AG04450 (cell line): Measurements from ENCODE around the gene TRPM3. TPM values are rescaled to one million over a fixed set of nuclear protein-coding genes. Genes with fewer than 3 reads are reported as not detected.

ENCODE experiments used
- CTCF ChIA-PET: fragments of 300-600, 350-600 bp; formaldehyde crosslinking; extraction: SDS; loops from one replicate; lab custom pipeline; 2022; ENCODE audit warnings: antibody characterized with exemption, inconsistent platforms; lab: Charles Lee
- POLR2A ChIA-PET: fragments of 350-600 bp; formaldehyde crosslinking; extraction: SDS; loops from one replicate; lab custom pipeline; 2021; ENCODE audit warnings: antibody characterized with exemption, inconsistent platforms; lab: Yijun Ruan, JAX
- DNase-seq: peaks from one replicate; pipeline ENCODE4 v3.0.0-alpha.2; 2011; ENCODE audit warnings: low read depth, low spot score
- H3K27ac ChIP-seq: one replicate; pipeline ENCODE4 v1.5.1; 2012; ENCODE audit warnings: low read depth, low read length, control low read depth
- H3K27me3 ChIP-seq: one replicate; pipeline ENCODE4 v1.6.0; 2012; ENCODE audit warnings: low read length; ENCODE audit not compliant: control insufficient read depth, insufficient read depth
- H3K4me3 ChIP-seq: 2 replicates; pipeline ENCODE4 v1.5.1; 2011; ENCODE audit warnings: mild to moderate bottlenecking, low read depth, low read length, control low read depth
- H3K9me3 ChIP-seq: 2 replicates; pipeline ENCODE4 v1.5.1; 2012; ENCODE audit warnings: low read length; ENCODE audit not compliant: control insufficient read depth, insufficient read depth
- CTCF ChIP-seq: IDR thresholded peaks from 2 replicates; pipeline ENCODE4 v1.5.1; 2011; ENCODE audit warnings: low read depth, low read length, control low read depth, inconsistent platforms
- polyA plus RNA-seq: library from polyadenylated mRNA; depleted of rRNA; stranded (reverse); fragments of >200 nt; gene quantifications from 2 replicates; pipeline ENCODE4 v1.2.3, GENCODE V29; 2011

The TRPM3 gene
- polyA plus RNA-seq, 1 experiment = 0.01 TPM

GRCh38 chr9:70537084-70537483 lies 584.3 kb downstream of the TRPM3 start:
- DNase-seq = no peak
- TF ChIP-seq CTCF = no peak
- POLR2A ChIA-PET = no interaction called here
- H3K4me3 ChIP-seq = no peak overlapping the region
- H3K27me3 ChIP-seq = no peaks in the 10 kb centered on the region
- CTCF ChIA-PET = no interaction called here
- no peak overlapping the region for H3K27ac ChIP-seq
- no peaks in the 10 kb centered on the region; the same call in 1 of the 2 replicates for H3K9me3 ChIP-seq

GRCh38 chr9:70535546-70536323 lies 585.7 kb downstream of the TRPM3 start:
- no peak for DNase-seq
- Histone ChIP-seq H3K9me3 (no peaks in the 10 kb centered on the region; the same call in 1 of the 2 replicates), H3K27me3 (no peaks in the 10 kb centered on the region), H3K27ac (no peak overlapping the region), H3K4me3 (no peak overlapping the region)
- CTCF ChIA-PET = interaction anchor here (0.7 kb wide), 1 partner anchor 120 kb away, joined by 4 read pairs; no protein-coding TSS in a partner anchor
- no peak for TF ChIP-seq CTCF
- POLR2A ChIA-PET = no interaction called here

- Histone ChIP-seq H3K27ac (no peak overlapping the region), H3K9me3 (no peaks in the 10 kb centered on the region; the same call in 1 of the 2 replicates), H3K4me3 (no peak overlapping the region), H3K27me3 (no peaks in the 10 kb centered on the region)
- no peak for TF ChIP-seq CTCF
- DNase-seq = no peak
- ChIA-PET CTCF (interaction anchor here (0.6 to 1.3 kb wide), 2 partner anchors 68 to 89 kb away, joined by 3 to 5 read pairs; no protein-coding TSS in a partner anchor), POLR2A (interaction anchor here (0.6 kb wide), 1 partner anchor 613 kb away, joined by 3 read pairs; no protein-coding TSS in a partner anchor)
These were observed 587.0 kb downstream of the TRPM3 start for GRCh38 chr9:70534471-70534870.

- DNase-seq = no peak
- CTCF ChIA-PET = interaction anchor here (1.3 kb wide), 1 partner anchor 68 kb away, joined by 5 read pairs; no protein-coding TSS in a partner anchor
These were observed 587.4 kb downstream of the TRPM3 start for GRCh38 chr9:70534061-70534460.

More at GRCh38 chr9:70534061-70534460, 587.4 kb downstream of the TRPM3 start:
- TF ChIP-seq CTCF = no peak
- H3K27ac ChIP-seq = no peak overlapping the region
- H3K4me3 ChIP-seq = no peak overlapping the region
- H3K27me3 ChIP-seq = no peaks in the 10 kb centered on the region
- no peaks in the 10 kb centered on the region; the same call in 1 of the 2 replicates for H3K9me3 ChIP-seq
- POLR2A ChIA-PET = no interaction called here
